Thyroid gland (tissue), 4 donors: Measurements from ENCODE around the gene BLVRB. TPM values are rescaled to one million over a fixed set of nuclear protein-coding genes. Genes with fewer than 3 reads are reported as not detected.
A peak's percentile ranks its signal among the peaks of the same experiment; 100 is the strongest.

Source experiments
- DNase-seq, 2 donors: peaks; one replicate each; pipeline ENCODE4 v3.0.0-alpha.2; 2019
- H3K27ac ChIP-seq, 3 donors: fragments of 200-600 bp; sonication (generic); 1 replicate in 2 of 3; 2 replicates in 1 of 3; pipeline ENCODE4 v1.5.1; 2016 to 2019; ENCODE audit warnings: mild to moderate bottlenecking in 1 of 3, moderate library complexity in 1 of 3
- H3K27me3 ChIP-seq: fragments of 200-600 bp; sonication (generic); one replicate; pipeline ENCODE4 v1.5.1; 2019
- H3K36me3 ChIP-seq, 2 donors: fragments of 200-600 bp; sonication (generic); one replicate each; pipeline ENCODE4 v1.5.1; 2016 to 2019
- H3K4me1 ChIP-seq, 2 donors: fragments of 200-600 bp; sonication (generic); one replicate each; pipeline ENCODE4 v1.5.1; 2017 to 2019
- H3K4me3 ChIP-seq, 3 donors: fragments of 200-600 bp; sonication (generic); replicated peaks in 1 of 3; 1 replicate in 2 of 3; 2 replicates in 1 of 3; pipeline ENCODE4 v1.5.1; 2016; ENCODE audit warnings: mild to moderate bottlenecking in 1 of 3
- H3K9me3 ChIP-seq: fragments of 200-600 bp; sonication (generic); one replicate; pipeline ENCODE4 v1.5.1; 2017
- POLR2A ChIP-seq, 2 donors: fragments of 450-650 bp; IDR thresholded peaks; one replicate each; pipeline ENCODE4 v1.6.1; 2017; ENCODE audit warnings: antibody characterized with exemption in 2 of 2, mild to moderate bottlenecking in 2 of 2, moderate library complexity in 1 of 2
- WGBS, 2 donors: methylation state at CpG; one replicate each; pipeline ENCODE4 v1.1.5; 2017; 5-methylcytosine and 5-hydroxymethylcytosine counted together
- intact Hi-C: fragments of 100-400 bp; cut with DNase I; formaldehyde crosslinking; loops from one replicate; pipeline ENCODE4 v1.15.1; 2023
- total RNA-seq, 4 donors: library from RNA; depleted of rRNA; stranded (reverse); fragments of >200 nt; gene quantifications; one replicate each; pipeline ENCODE4 v1.2.3, GENCODE V29; 2016
- TF ChIP-seq, protein P1 (sequence below), 6 experiments: fragments of 200-600 bp in 3 of 6; fragments of 450-650 bp in 3 of 6; sonication (generic) in 3 of 6; IDR thresholded peaks; one replicate each; pipeline ENCODE4 v1.5.1; 2016 to 2019; ENCODE audit warnings: antibody characterized with exemption in 6 of 6, mild to moderate bottlenecking in 2 of 6, inconsistent platforms in 1 of 6, moderate library complexity in 1 of 6

Gene BLVRB
- total RNA-seq, 4 donors from 2014 or later, result 111 to 238 (median 205) TPM

DNA sequence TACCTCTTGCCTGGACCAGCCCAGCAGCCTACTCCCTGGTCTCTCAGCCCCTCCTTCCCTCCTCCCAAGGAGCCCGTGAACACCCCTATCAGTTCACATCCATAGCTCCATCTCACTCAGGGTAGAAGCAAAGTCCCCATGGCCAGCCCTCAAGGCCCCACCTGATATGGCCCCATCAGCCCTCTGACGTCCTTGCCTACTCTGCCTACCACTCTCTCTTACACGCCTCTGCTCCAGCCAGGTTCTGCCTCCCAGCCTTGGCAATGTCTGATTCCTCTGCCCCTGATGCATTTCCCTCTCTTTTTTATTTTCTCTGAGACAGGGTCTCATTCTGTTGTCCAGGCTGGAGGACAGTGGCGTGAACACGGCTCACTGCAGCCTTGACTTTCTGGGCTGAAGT, 13.5 kb downstream of the BLVRB start:
- Histone ChIP-seq H3K4me3 (no peak overlapping the region), H3K27me3 (no peaks in the 10 kb centered on the region), H3K4me1 (no peaks in the 10 kb centered on the region), H3K36me3 (peaks cover 0 to 7% of the 10 kb centered on the region in 2 donors), H3K9me3 (no peaks in the 10 kb centered on the region), H3K27ac (no peak overlapping the region)
- WGBS, 2 donors, result 63 to 66% methylated on average over 5 of the region's 5 CpGs
- intact Hi-C loops, result no loop called here
- TF ChIP-seq POLR2A (IDR thresholded peaks at IDR 0.05), result no peak
- TF ChIP-seq, protein P1, sequence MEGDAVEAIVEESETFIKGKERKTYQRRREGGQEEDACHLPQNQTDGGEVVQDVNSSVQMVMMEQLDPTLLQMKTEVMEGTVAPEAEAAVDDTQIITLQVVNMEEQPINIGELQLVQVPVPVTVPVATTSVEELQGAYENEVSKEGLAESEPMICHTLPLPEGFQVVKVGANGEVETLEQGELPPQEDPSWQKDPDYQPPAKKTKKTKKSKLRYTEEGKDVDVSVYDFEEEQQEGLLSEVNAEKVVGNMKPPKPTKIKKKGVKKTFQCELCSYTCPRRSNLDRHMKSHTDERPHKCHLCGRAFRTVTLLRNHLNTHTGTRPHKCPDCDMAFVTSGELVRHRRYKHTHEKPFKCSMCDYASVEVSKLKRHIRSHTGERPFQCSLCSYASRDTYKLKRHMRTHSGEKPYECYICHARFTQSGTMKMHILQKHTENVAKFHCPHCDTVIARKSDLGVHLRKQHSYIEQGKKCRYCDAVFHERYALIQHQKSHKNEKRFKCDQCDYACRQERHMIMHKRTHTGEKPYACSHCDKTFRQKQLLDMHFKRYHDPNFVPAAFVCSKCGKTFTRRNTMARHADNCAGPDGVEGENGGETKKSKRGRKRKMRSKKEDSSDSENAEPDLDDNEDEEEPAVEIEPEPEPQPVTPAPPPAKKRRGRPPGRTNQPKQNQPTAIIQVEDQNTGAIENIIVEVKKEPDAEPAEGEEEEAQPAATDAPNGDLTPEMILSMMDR (IDR thresholded peaks at IDR 0.05), result no peak
- DNase-seq, result no peak

DNA sequence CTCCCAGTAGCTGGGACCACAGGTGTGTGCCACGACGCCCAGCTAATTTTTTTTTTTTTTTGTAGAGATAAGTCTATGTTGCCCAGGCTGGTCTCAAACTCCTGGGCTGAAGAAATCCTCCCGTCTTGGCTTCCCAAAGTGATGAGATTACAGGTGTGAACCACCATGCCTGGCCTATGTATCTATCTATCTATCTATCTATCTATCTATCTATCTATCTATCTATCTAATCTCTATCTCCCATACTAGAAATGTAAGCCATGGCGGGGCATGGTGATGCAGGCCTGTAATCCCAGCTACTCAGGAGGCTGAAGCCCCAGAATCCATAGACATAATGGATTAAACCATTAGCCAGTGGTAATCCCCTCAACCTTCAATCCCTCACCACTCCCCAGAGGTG, 14.9 kb downstream of the BLVRB start:
- Histone ChIP-seq H3K36me3 (peaks cover 0 to 7% of the 10 kb centered on the region in 2 donors), H3K4me1 (peaks cover 0 to 7% of the 10 kb centered on the region in 2 donors), H3K27ac (no peak overlapping the region), H3K27me3 (no peaks in the 10 kb centered on the region), H3K4me3 (no peak overlapping the region), H3K9me3 (no peaks in the 10 kb centered on the region)
- WGBS, 2 donors, result 97 to 99% methylated on average over 4 of the region's 4 CpGs
- DNase-seq, result no peak
- TF ChIP-seq, protein P1 (IDR thresholded peaks at IDR 0.05), result no peak
- no peak for TF ChIP-seq POLR2A (IDR thresholded peaks at IDR 0.05)
- intact Hi-C loops, result no loop called here

DNA sequence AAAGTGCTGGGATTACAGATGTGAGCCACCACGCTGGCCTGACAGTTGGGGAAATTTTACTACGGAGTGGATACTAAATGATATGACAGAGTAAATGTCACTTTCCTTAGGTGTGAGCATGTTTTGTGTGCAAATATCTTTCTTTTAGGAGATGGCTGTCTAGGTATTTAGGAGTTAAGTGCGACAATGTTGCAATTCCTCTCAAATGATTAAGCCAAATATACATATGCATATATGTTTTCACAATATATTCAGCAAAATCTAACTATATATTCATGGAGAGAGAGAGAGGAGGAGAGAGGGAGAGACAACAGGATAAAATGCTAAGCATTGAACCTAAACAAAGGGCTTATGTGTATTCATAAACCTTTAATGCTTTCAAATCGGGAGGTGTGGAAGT, 16.0 kb downstream of the BLVRB start:
- Histone ChIP-seq H3K4me3 (no peak overlapping the region), H3K9me3 (no peaks in the 10 kb centered on the region), H3K36me3 (peaks cover 0 to 7% of the 10 kb centered on the region in 2 donors), H3K27me3 (no peaks in the 10 kb centered on the region), H3K4me1 (peaks cover 5 to 16% of the 10 kb centered on the region in 2 donors), H3K27ac (no peak overlapping the region)
- WGBS, 2 donors, result 91 to 94% methylated on average over 4 of the region's 4 CpGs
- intact Hi-C loops, result loop anchor here (10.0 kb wide), 1 partner anchor 105 kb away; the partner anchor contains the start of genes C19orf47 and PLD3
- TF ChIP-seq, protein P1 (IDR thresholded peaks at IDR 0.05), result no peak
- TF ChIP-seq POLR2A (IDR thresholded peaks at IDR 0.05), result no peak
- DNase-seq, result no peak

DNA sequence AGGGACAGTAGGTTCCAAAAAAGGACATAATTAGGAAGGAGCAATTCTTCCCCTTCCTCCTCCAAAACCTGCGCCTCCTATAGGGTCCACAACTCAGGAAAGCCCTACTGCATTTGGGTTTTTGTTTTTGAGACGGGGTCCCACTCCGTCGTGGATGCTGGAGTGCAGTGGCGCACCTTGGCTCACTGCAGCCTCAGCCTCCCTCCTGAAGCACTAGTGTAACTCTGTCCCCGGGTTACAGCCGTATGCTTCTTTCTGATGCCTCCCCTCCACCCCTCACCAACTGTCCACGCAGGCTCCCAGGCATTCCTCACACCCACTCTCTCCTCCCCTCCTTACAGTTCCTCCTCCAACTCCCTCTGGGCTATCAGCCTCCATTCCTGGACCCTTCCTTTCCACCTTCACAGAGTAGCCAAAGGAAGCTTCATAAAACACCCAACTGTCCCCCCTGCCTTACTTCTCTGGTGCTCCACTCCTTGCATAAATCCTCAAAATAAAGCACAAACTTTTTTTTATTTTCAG, 19.2 kb downstream of the BLVRB start:
- no peak for TF ChIP-seq POLR2A (IDR thresholded peaks at IDR 0.05)
- TF ChIP-seq, protein P1 (IDR thresholded peaks at IDR 0.05), result no peak
- peak overlapping the region in 2 of 3 donors; percentile 30 to 88 for H3K27ac ChIP-seq
- 79 to 80% methylated on average over 8 of the region's 8 CpGs for WGBS, 2 donors
- no peaks in the 10 kb centered on the region for H3K9me3 ChIP-seq
- H3K27me3 ChIP-seq, result no peaks in the 10 kb centered on the region
- no peak overlapping the region for H3K4me3 ChIP-seq
- peaks cover 8 to 28% of the 10 kb centered on the region in 2 donors for H3K4me1 ChIP-seq
- no peak for DNase-seq
- intact Hi-C loops, result loop anchor here (10.0 kb wide), 1 partner anchor 102 kb away; the partner anchor contains the start of genes C19orf47 and PLD3
- peaks cover 8 to 13% of the 10 kb centered on the region in 2 donors for H3K36me3 ChIP-seq

DNA sequence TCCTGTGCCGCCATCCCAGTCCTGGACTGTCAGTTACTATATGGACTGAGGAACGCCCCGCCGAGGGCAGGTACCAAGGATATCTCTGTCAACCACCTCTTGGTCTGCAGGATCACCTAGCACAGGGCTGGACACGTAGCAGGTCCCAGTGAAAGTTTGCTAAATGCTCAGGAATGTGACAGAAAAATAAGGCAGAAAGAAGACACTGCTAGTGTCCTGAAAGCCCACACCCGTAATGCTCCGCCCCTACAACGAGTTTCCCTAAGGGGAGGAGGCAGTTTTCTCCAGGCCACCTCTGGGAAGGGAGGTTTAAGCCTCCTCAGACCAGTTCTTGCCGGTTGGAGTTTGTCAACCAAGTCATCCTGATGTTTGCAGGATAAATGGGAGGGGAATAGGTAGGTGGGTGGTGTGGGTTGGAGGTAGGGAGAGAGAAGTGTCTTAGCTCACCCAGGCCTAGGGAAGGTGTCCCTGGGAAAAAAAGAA, 19.7 kb downstream of the BLVRB start:
- H3K27me3 ChIP-seq, result no peaks in the 10 kb centered on the region
- peaks cover 13 to 18% of the 10 kb centered on the region in 2 donors for H3K36me3 ChIP-seq
- H3K27ac ChIP-seq, result peak overlapping the region; percentile 17 to 88 (median 30)
- peaks cover 8 to 28% of the 10 kb centered on the region in 2 donors for H3K4me1 ChIP-seq
- H3K4me3 ChIP-seq, result no peak overlapping the region
- intact Hi-C loops, result loop anchor here (10.0 kb wide), 1 partner anchor 101 kb away; the partner anchor contains the start of genes C19orf47 and PLD3
- H3K9me3 ChIP-seq, result no peaks in the 10 kb centered on the region
- TF ChIP-seq, protein P1 (IDR thresholded peaks at IDR 0.05), result no peak
- TF ChIP-seq POLR2A (IDR thresholded peaks at IDR 0.05), result no peak
- WGBS, 2 donors, result 59 to 61% methylated on average over 9 of the region's 9 CpGs
- peak; percentile 51 to 65 for DNase-seq
